ENCODE measurements around the gene GMPR.
"Not testable (repeated sequence)": the region's sequence is repeated elsewhere in the genome, so short reads cannot be mapped to it uniquely, and the experiment has no call there.

Gene GMPR

GRCh38 chr6:16225062-16225731 lies 13.2 kb upstream of the GMPR start:
- H3K9ac ChIP-seq (ENCODE audit: low read depth in 1 of 2, low read length in 2 of 2); H3K4me1 ChIP-seq (ENCODE audit: control insufficient read depth in 1 of 2, insufficient read depth in 2 of 2, low read length in 2 of 2); H3K36me3 ChIP-seq (ENCODE audit: control insufficient read depth in 1 of 2, insufficient read depth in 2 of 2, low read length in 2 of 2); H3K27ac ChIP-seq (ENCODE audit: low read depth, low read length); H3K4me3 ChIP-seq (ENCODE audit: low read depth in 1 of 2, low read length in 2 of 2); H3K9me3 ChIP-seq (ENCODE audit: control insufficient read depth in 1 of 2, low read length in 2 of 2): not testable (repeated sequence)
- peaks cover 7 to 11% of the 10 kb centered on the region in 2 donors for H3K27me3 ChIP-seq (ENCODE audit: control insufficient read depth in 1 of 2, insufficient read depth in 2 of 2, low read length in 2 of 2)

DNA sequence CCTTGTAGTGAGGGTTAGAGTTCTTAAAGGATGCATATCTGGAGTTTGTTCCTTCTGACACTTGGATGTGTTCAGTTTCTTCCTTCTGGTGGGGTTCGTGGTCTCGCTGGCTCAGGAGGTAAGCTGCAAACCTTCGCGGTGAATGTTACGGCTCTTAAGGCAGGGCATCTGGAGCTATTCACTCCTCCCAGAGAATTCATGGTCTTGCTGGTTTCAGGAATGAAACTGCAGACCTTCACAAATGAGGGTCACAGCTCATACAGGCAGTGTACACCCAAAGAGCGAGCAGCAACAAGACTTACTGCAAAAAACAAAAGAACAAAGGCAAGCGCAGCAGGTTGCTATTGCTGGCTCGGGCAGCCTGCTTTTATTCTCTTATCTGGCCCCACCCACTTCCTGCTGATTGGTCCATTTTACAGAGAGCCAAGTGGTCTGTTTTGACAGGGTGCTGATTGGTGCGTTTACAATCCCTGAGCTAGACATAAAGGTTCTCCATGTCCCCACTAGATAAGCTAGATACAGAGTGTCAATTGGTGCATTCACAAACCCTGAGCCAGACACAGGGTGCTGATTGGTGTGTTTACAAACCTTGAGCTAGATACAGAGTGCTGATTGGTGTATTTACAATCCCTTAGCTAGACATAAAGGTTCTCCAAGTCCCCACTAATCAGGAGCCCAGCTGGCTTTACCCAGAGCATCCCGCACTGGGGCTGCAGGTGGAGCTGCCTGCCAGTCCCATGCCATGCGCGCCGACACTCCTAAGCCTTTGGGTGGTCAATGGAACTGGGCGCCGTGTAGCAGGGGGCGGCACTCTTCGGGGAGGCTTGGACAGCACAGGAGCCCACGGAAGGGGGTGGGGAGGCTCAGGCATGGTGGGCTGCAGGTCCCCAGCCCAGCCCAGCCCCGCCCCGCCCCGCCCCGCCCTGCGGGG lies 12.0 kb upstream of the GMPR start:
- not testable (repeated sequence) for H3K36me3 ChIP-seq (ENCODE audit: control insufficient read depth in 1 of 2, insufficient read depth in 2 of 2, low read length in 2 of 2); H3K9ac ChIP-seq (ENCODE audit: low read depth in 1 of 2, low read length in 2 of 2); H3K27ac ChIP-seq (ENCODE audit: low read depth, low read length); H3K4me1 ChIP-seq (ENCODE audit: control insufficient read depth in 1 of 2, insufficient read depth in 2 of 2, low read length in 2 of 2); H3K4me3 ChIP-seq (ENCODE audit: low read depth in 1 of 2, low read length in 2 of 2); H3K9me3 ChIP-seq (ENCODE audit: control insufficient read depth in 1 of 2, low read length in 2 of 2)
- H3K27me3 ChIP-seq (ENCODE audit: control insufficient read depth in 1 of 2, insufficient read depth in 2 of 2, low read length in 2 of 2), result peaks cover 7 to 13% of the 10 kb centered on the region in 2 donors

GRCh38 chr6:16227048-16227562 lies 11.3 kb upstream of the GMPR start:
- Histone ChIP-seq H3K27me3 (ENCODE audit: control insufficient read depth in 1 of 2, insufficient read depth in 2 of 2, low read length in 2 of 2) (peaks cover 7 to 13% of the 10 kb centered on the region in 2 donors), H3K4me3 (ENCODE audit: low read depth in 1 of 2, low read length in 2 of 2) (no peak overlapping the region), H3K36me3 (ENCODE audit: control insufficient read depth in 1 of 2, insufficient read depth in 2 of 2, low read length in 2 of 2) (no peaks in the 10 kb centered on the region), H3K4me1 (ENCODE audit: control insufficient read depth in 1 of 2, insufficient read depth in 2 of 2, low read length in 2 of 2) (no peaks in the 10 kb centered on the region), H3K27ac (ENCODE audit: low read depth, low read length) (no peak overlapping the region), H3K9me3 (ENCODE audit: control insufficient read depth in 1 of 2, low read length in 2 of 2) (no peaks in the 10 kb centered on the region), H3K9ac (ENCODE audit: low read depth in 1 of 2, low read length in 2 of 2) (no peak overlapping the region)

- no peak overlapping the region for H3K4me3 ChIP-seq (ENCODE audit: low read depth in 1 of 2, low read length in 2 of 2)
- H3K9ac ChIP-seq (ENCODE audit: low read depth in 1 of 2, low read length in 2 of 2), result no peak overlapping the region
Observed at GRCh38 chr6:16227605-16228004, 10.8 kb upstream of the GMPR start.

DNA sequence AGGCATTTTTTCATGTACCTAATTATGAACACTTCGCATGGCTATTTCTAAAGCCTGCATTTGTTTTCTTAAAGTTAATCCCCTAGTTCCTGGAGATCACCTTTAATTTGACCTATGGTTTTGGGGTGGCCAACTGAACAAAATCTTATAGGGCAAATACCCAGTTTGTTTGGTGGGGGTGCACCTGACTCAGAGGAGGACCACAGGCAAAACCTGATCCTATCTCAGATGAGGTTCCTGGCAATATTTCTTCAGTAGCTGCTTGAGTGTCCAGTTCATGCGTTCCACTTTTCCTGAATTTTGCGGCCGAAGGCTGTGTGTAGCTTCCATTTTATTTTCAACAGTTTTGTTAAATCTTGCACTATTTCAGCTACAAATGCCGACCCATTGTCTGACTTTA lies 10.3 kb upstream of the GMPR start:
- no peaks in the 10 kb centered on the region for H3K9me3 ChIP-seq (ENCODE audit: control insufficient read depth in 1 of 2, low read length in 2 of 2)
- H3K27ac ChIP-seq (ENCODE audit: low read depth, low read length), result no peak overlapping the region

More at GRCh38 chr6:16227605-16228004, 10.8 kb upstream of the GMPR start:
- Histone ChIP-seq H3K27ac (ENCODE audit: low read depth, low read length) (no peak overlapping the region), H3K4me1 (ENCODE audit: control insufficient read depth in 1 of 2, insufficient read depth in 2 of 2, low read length in 2 of 2) (no peaks in the 10 kb centered on the region), H3K27me3 (ENCODE audit: control insufficient read depth in 1 of 2, insufficient read depth in 2 of 2, low read length in 2 of 2) (peaks cover 7 to 13% of the 10 kb centered on the region in 2 donors), H3K9me3 (ENCODE audit: control insufficient read depth in 1 of 2, low read length in 2 of 2) (no peaks in the 10 kb centered on the region), H3K36me3 (ENCODE audit: control insufficient read depth in 1 of 2, insufficient read depth in 2 of 2, low read length in 2 of 2) (no peaks in the 10 kb centered on the region)

DNA sequence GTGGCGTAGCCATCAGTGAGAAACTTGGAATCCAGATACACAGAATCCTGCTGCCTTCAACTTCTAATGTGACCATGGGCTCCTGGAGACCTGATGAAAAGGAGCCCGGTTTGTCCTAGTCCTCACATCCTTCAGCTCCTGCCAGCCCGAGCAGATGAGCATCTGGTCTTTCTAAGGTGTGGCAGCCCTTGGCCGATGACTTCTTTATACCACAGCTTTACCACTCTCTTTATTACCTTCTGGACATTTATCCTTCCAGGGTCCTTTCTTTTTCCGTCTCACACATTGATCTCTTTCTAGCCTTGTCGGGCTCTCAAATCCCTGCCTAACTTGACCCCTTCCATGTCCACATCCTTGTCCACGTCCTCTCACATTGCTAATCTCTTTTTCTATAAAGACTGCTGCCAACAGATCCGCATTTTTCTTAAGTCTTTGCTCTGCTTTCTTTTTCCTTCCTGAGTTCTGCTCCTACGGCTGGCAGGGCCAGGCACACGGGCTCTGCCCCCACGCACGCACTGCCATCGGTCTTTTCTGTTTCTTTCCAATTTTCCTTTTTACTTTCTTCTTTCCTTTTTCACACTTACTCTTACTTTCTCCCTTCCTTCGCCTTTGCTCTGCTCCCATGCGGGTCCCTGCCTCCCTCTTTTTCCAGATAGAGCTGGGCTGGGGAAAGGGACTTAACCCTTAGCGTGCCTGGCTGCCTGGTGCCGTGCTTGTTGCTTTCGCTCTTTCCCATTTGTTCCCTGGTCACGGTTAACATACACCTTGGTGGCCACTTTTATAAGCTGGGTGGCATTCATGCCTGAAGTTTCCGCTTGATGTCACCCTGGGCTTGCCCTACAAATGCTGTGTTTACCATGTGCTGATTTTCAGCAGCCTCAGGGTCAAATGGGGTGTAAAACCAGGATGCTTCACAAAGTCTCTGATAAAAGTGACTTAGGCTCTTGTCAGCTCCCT lies 9.4 kb upstream of the GMPR start:
- H3K4me3 ChIP-seq (ENCODE audit: low read depth in 1 of 2, low read length in 2 of 2), result peak overlapping the region; percentile 38 to 49
- no peaks in the 10 kb centered on the region for H3K36me3 ChIP-seq (ENCODE audit: control insufficient read depth in 1 of 2, insufficient read depth in 2 of 2, low read length in 2 of 2)
- H3K27ac ChIP-seq (ENCODE audit: low read depth, low read length), result no peak overlapping the region
- no peaks in the 10 kb centered on the region for H3K4me1 ChIP-seq (ENCODE audit: control insufficient read depth in 1 of 2, insufficient read depth in 2 of 2, low read length in 2 of 2)
- H3K27me3 ChIP-seq (ENCODE audit: control insufficient read depth in 1 of 2, insufficient read depth in 2 of 2, low read length in 2 of 2), result peaks cover 7 to 13% of the 10 kb centered on the region in 2 donors
- H3K9me3 ChIP-seq (ENCODE audit: control insufficient read depth in 1 of 2, low read length in 2 of 2), result no peaks in the 10 kb centered on the region
- H3K9ac ChIP-seq (ENCODE audit: low read depth in 1 of 2, low read length in 2 of 2), result no peak overlapping the region

More for the DNA sequence above, 10.3 kb upstream of the GMPR start:
- no peaks in the 10 kb centered on the region for H3K4me1 ChIP-seq (ENCODE audit: control insufficient read depth in 1 of 2, insufficient read depth in 2 of 2, low read length in 2 of 2)
- peaks cover 7 to 13% of the 10 kb centered on the region in 2 donors for H3K27me3 ChIP-seq (ENCODE audit: control insufficient read depth in 1 of 2, insufficient read depth in 2 of 2, low read length in 2 of 2)
- H3K4me3 ChIP-seq (ENCODE audit: low read depth in 1 of 2, low read length in 2 of 2), result no peak overlapping the region
- no peaks in the 10 kb centered on the region for H3K36me3 ChIP-seq (ENCODE audit: control insufficient read depth in 1 of 2, insufficient read depth in 2 of 2, low read length in 2 of 2)
- no peak overlapping the region for H3K9ac ChIP-seq (ENCODE audit: low read depth in 1 of 2, low read length in 2 of 2)

- H3K4me3 ChIP-seq (ENCODE audit: low read depth in 1 of 2, low read length in 2 of 2), result no peak overlapping the region
- H3K27ac ChIP-seq (ENCODE audit: low read depth, low read length), result no peak overlapping the region
- no peak overlapping the region for H3K9ac ChIP-seq (ENCODE audit: low read depth in 1 of 2, low read length in 2 of 2)
- H3K27me3 ChIP-seq (ENCODE audit: control insufficient read depth in 1 of 2, insufficient read depth in 2 of 2, low read length in 2 of 2), result peaks cover 7 to 13% of the 10 kb centered on the region in 2 donors
- H3K36me3 ChIP-seq (ENCODE audit: control insufficient read depth in 1 of 2, insufficient read depth in 2 of 2, low read length in 2 of 2), result no peaks in the 10 kb centered on the region
- no peaks in the 10 kb centered on the region for H3K4me1 ChIP-seq (ENCODE audit: control insufficient read depth in 1 of 2, insufficient read depth in 2 of 2, low read length in 2 of 2)
- H3K9me3 ChIP-seq (ENCODE audit: control insufficient read depth in 1 of 2, low read length in 2 of 2), result no peaks in the 10 kb centered on the region
Observed at GRCh38 chr6:16229700-16230099, 8.7 kb upstream of the GMPR start.

DNA sequence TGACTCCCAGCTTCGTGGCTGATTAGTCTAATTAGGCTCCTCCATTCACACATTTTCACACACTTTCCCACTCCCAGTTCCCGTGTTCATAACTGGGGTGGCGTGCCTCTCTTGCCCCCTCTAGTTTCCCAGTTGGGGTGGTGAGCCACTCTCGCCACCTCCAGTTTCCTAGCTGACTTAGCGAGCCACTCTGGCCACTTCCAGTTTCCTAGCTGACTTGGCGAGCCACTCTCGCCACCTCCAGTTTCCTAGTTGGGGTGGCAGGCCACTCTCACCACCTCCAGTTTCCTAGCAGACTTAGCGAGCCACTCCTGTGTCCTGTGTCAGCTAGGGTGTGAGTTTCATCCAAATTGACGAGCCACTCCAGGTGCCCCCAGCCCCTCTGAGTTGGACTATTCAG lies 7.4 kb upstream of the GMPR start:
- H3K4me1 ChIP-seq (ENCODE audit: control insufficient read depth in 1 of 2, insufficient read depth in 2 of 2, low read length in 2 of 2), result peaks cover 0 to 2% of the 10 kb centered on the region in 2 donors
- peaks cover 7 to 13% of the 10 kb centered on the region in 2 donors for H3K27me3 ChIP-seq (ENCODE audit: control insufficient read depth in 1 of 2, insufficient read depth in 2 of 2, low read length in 2 of 2)
- no peaks in the 10 kb centered on the region for H3K9me3 ChIP-seq (ENCODE audit: control insufficient read depth in 1 of 2, low read length in 2 of 2)
- H3K9ac ChIP-seq (ENCODE audit: low read depth in 1 of 2, low read length in 2 of 2), result no peak overlapping the region
- no peak overlapping the region for H3K4me3 ChIP-seq (ENCODE audit: low read depth in 1 of 2, low read length in 2 of 2)
- no peak overlapping the region for H3K27ac ChIP-seq (ENCODE audit: low read depth, low read length)
- H3K36me3 ChIP-seq (ENCODE audit: control insufficient read depth in 1 of 2, insufficient read depth in 2 of 2, low read length in 2 of 2), result no peaks in the 10 kb centered on the region

DNA sequence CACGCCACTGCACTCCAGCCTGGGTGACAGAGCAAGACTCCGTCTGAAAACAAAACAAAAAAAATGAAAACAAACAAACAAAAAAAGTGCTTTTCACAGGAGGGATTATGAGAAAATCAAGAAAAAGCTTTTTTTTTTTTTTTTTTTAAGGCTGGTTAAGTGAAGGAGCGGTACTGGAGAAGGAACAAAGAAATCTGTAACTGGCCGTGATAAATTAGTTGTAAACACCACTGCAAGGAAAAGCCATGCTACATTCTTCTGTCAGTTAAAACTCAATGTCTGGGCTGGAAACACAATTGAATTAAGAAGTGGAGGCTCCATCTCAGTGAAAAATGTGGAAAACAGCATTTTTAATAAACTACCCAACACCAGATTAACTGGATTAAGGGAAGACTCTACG lies 6.3 kb upstream of the GMPR start:
- no peak overlapping the region for H3K27ac ChIP-seq (ENCODE audit: low read depth, low read length)
- no peak overlapping the region for H3K9ac ChIP-seq (ENCODE audit: low read depth in 1 of 2, low read length in 2 of 2)
- H3K4me1 ChIP-seq (ENCODE audit: control insufficient read depth in 1 of 2, insufficient read depth in 2 of 2, low read length in 2 of 2), result peaks cover 7 to 12% of the 10 kb centered on the region in 2 donors
- no peaks in the 10 kb centered on the region for H3K9me3 ChIP-seq (ENCODE audit: control insufficient read depth in 1 of 2, low read length in 2 of 2)
- H3K36me3 ChIP-seq (ENCODE audit: control insufficient read depth in 1 of 2, insufficient read depth in 2 of 2, low read length in 2 of 2), result no peaks in the 10 kb centered on the region
- peaks cover 7 to 13% of the 10 kb centered on the region in 2 donors for H3K27me3 ChIP-seq (ENCODE audit: control insufficient read depth in 1 of 2, insufficient read depth in 2 of 2, low read length in 2 of 2)
- no peak overlapping the region for H3K4me3 ChIP-seq (ENCODE audit: low read depth in 1 of 2, low read length in 2 of 2)

Data from duodenal mucosa (tissue), 2 donors.